Measurements from ENCODE around the gene MRPL39.
A peak's percentile ranks its signal among the peaks of the same experiment; 100 is the strongest.

Gene MRPL39

DNA sequence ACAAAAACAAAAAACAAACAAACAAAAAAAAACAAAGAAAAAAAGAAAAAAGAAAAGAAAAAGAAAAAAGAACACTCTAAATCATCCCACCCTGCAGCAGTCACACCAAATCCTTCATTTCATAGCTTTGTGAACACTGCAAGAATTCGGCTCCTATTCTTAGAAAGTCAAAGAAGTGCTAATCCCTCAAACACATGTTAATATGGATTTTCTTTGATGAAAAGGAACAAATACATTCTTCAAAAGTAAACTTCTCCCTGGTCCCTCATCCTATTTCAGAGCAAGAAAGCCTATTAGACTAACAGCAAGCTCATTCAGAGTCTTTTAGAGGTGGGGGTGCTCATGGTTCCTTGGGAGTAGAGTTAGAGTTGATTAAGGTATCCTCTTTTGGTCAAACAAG, 7.2 kb upstream of the MRPL39 start:
- DNase-seq = no peak

DNA sequence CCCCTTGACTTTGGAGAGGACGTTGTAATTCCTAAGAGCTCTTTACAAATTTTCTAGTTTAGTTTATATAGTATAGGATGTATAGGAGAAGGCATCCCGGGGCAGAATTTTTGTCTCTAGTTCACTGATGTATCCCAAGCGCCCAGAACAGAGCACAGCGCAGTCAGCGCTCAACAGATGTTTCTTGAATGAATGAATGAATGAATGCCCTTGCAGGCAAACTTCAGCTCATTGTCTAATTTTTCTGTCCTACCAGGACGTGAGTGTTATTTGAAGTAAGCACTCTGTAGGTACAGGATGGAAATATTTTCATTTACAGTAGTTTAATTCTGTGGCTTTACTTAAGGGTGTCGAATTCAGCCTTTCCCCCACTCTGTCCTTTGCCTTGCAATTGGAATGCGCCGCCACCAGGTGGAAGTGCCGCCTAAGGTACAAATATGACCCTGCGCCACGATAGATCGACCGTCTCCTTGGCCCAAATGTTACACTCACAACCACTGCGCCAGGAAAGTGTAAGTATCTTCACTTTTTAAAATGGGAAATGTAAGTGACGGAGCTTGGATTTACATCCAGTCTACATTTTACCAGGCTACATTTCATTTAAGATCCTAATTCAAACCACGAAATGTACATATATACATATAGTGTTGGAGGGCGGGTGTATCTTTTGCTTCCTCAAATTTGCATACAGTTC, 910 bp upstream of the MRPL39 start:
- peak; percentile 80 for DNase-seq

DNA sequence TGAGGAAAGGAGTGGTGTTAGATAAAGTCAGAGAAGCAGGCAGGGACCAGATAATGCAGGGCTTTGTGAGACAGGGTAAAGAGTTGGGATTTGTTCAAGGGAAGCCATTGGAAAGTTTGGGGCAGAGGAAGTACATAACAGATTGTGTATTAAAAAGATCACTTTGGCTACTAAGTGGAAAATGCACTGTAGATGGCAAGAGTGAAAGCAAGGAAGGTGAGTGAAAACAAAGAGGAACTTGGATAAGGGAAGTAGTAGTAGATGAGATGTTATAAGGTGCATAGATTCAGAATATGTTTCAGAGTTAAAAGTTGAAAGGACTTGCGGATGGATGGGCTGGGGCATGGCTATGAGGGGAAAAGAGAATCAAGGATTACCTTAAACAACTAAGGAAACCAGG, 17.4 kb downstream of the MRPL39 start:
- no peak for DNase-seq

DNA sequence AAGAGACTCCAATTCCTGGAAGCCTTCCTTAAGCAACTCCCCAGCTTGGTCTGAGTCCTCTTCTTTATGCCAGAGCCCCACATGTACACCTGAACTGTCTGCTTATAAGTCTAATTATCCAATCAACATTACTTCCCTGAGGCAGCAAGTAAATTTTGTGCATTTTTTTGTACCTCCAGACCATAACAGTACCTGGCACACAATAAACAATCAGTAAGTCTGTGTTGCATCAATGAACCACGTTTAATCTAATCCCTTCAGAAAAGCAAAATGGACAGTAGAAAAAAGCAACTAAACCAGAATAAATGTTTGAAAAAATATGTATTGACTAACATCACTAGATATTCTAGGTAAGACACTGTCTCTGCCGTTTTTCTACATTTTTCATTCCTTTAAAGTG, 20.5 kb downstream of the MRPL39 start:
- DNase-seq = no peak

GRCh38 chr21:25586326-25586725, 21.0 kb downstream of the MRPL39 start:
- DNase-seq = no peak

DNA sequence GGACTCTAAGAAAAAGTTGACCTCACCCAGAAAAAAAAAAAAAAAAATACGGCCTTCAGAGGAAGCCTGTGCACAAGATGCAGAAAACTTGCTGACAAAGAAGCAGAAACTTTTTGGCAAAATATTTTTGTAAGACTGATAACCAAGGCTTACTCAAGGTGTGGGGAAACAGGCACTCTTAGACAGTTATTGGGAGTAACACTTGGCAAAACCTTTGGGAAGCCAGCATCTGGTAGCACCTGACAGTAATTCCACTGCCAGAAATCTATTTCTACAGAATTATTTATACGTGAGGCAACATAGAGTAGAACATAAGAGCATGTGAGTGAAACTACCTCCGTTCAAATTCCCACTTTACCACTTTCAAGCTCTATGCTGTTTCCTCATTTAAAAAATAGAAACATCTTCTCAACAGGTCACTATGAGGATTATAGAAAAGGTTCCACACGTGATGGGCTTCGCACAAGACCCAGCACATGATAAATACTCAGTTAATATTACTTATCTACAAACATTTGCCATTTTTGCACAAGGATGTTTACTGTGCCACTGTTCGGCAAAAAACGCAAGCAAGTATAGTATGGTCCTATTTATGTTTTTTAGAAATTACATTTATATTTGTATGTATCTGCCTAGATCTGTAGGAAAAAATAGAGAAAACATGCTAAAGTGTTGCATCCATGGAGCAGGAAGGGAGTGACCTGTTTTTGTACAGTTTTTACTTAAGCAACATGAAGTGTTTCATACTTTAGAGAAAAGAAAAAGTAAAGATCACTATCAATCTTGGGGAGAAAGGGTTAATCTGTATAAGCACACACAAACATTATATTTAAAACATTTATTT, 22.2 kb downstream of the MRPL39 start:
- no peak for DNase-seq

GRCh38 chr21:25583370-25584130, 23.7 kb downstream of the MRPL39 start:
- no peak for DNase-seq

DNA sequence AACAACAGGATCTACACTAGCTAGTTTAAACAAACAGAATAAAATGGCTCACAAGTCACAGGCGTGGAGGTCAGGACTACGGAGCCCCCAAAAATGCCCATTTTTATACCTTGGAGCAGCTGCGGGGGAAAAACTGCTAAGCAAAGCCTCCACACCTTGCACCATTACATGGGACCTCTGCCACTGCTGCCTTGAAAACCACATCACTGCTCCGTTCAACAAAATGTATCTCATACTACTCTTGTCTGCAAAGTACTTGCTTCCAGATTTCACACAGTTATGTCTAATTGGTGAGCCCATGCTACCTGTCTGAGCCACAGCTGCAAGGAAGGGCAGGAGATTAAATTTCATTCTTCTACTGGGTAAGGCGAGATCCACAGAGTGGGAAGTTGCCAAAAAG, 24.4 kb downstream of the MRPL39 start:
- no peak for DNase-seq

DNA sequence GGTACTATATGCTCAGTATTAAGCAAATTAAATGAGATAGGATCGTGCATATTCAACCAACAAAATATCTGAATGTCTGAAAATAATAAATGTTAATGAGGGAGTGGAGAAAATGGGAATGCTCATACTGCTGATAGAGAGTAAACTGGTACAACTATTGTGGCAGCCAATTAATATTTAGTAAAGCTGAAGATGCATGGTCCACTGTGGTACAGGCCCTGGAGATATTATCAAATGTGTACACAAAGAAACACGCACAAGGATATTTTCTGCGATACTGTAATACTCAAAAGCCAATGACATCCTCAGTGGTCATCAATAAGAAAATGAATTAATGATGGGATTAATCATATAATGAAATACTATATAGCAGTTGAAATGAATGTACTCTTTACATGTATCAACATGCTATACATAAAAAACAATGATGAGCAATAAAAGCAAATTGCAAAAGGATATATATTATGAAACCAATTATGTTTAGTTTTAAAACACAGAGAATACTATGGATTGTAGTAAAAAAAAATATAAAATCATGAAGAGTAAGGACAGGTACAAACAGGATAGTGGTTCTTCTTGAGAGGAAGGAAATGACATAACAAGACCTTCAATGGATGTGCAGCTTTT, 25.0 kb downstream of the MRPL39 start:
- no peak for DNase-seq

- DNase-seq = no peak
Observed at GRCh38 chr21:25581582-25581981, 25.7 kb downstream of the MRPL39 start.

GRCh38 chr21:25580912-25581260, 26.4 kb downstream of the MRPL39 start:
- DNase-seq = no peak

GRCh38 chr21:25579226-25580013, 27.9 kb downstream of the MRPL39 start:
- no peak for DNase-seq

GRCh38 chr21:25578056-25578961, 29.0 kb downstream of the MRPL39 start:
- DNase-seq = no peak

GRCh38 chr21:25577424-25578055, 29.7 kb downstream of the MRPL39 start:
- DNase-seq = no peak

- peak; percentile 94 for DNase-seq
Observed at GRCh38 chr21:25573409-25574206, 33.7 kb downstream of the MRPL39 start.

DNA sequence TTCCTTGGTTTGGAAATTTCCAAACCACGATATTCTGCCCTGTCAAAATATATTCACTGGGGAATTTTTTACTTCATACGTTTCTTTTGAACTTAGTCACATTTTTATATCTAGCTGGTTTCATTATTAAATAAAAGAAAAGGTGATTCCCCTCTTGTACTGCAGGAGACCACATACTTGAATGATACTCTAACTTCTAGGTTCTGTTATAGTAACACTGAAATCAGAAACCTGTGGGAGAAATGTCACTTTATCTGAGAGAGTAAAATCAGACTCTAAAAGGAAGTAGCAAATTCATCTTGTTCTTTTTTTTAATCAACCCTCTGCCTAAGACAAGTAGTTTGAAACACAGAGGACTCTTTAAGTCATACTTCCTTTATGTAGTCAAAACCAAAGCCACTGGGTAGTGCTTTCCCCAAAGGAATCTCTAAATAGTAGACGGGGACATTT, 34.4 kb downstream of the MRPL39 start:
- DNase-seq = peak; percentile 25

GRCh38 chr21:25571726-25572121, 35.6 kb downstream of the MRPL39 start:
- DNase-seq = no peak

DNA sequence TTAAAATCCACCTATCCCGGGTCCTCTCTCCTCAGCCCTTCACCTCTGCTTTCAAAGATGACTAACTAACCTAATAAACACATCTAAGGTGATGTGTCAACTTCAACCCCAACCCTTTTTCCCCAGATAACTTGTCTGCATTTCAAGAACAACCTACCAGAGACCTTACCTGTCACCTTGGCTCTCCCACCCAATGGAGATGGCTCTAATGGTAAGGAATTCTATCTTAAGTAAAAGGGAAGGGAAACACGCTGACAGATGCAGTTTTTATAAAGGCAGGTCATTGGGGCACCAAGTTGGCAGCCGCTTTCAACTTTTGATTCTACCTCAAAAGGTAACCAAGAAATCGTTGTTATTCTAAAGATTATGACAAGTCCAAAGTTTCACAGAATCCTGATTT, 37.6 kb downstream of the MRPL39 start:
- DNase-seq = no peak

GRCh38 chr21:25569084-25569483, 38.2 kb downstream of the MRPL39 start:
- DNase-seq = no peak

DNA sequence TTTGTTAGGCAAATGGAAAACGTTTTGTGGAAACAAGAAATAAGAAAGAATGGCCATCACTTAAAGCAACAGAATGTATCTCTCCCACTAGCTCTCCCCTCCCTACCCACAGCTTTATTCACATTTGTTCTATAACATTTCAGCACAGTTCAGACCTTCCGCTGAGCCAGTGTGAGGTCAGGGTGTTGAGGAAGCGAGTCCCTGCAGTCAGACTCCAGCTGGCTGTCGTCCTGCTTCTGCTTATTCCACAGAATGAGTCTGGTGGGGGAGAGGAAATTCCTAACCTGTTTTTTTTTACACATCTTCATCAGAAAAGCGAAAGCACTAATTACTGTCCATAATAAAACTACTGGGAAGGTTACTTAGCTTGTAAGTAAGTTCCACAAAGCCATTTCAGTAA, 39.0 kb downstream of the MRPL39 start:
- DNase-seq = peak; percentile 62

All from fibroblast of skin of back (primary cell).